Measurements from ENCODE around the gene LRRC25.

Gene LRRC25

DNA sequence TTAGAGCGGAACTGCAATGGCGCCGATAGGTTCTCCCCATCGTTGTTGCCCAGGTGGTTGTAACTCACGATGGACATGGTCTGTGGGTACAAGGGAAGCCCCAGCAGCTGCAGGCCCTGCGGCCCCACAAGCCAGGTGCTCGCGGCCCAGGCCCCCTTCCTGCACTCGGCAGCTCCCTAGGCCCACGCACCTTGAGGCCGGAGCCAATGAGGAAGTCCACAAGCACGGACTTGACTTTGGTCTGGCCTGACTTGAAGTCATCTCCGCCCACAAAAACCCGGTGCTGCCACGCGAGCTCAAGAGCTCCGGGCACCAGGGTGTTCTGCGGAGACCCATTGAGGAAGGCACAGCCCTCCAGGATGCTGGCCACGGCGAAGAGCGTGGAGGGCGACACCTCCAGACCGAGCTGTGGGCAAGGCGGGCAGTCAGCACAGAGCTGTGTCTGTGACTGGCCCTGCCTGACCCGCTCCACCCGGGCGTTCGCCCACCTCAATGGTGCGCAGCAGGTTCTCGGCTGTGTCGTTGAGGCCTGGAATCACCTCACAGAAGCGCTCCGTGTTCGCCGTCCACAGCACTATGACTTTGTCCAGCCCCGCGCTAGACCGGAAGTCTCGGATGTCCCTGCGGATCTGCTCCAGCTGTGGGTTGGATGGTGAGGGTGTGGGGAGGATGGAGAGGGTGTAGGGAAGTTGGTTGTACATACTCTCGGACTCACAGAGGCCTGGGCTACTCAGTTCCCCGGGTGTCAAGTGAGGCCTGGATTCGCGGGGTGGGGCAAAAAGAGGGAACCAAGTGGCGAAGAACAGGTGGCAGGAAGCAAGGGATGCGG is 38.6 kb upstream of the LRRC25 start:
- no peak for DNase-seq (ENCODE audit: low spot score)

- DNase-seq (ENCODE audit: low spot score), result no peak
These were observed 37.9 kb upstream of the LRRC25 start for GRCh38 chr19:18435178-18435841.

DNA sequence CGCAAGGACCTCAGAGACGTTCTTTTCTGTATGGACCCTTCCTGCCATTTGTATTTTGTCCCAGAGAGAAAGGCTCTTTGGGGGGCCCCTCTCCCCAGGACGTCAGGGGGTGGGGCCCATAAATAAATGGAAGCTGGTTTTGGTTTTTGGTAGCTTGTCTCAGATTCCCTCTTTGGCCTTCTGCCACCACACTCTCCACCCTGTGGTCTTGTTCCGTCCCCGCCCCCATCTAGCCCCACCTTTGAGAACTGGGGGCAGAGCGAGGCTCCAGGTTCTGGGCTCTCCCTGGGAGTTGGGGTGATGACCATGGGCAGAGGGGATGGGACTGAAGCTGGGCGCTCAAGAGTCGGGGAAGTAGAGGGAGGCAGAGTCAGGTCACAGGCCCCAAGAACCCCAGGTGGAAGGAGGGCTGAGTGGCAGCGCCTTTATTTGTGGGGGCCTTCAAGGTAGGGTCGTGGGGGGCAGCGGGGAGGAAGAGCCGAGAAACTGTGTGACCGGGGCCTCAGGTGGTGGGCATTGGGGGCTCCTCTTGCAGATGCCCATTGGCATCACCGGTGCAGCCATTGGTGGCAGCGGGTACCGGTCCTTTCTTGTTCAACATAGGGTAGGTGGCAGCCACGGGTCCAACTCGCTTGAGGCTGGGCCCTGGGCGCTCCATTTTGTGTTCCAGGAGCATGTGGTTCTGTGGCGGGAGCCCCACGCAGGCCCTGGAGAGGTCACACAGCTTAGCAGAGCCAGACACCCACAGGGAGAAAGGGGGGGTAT is 37.2 kb upstream of the LRRC25 start:
- DNase-seq (ENCODE audit: low spot score), result no peak

DNA sequence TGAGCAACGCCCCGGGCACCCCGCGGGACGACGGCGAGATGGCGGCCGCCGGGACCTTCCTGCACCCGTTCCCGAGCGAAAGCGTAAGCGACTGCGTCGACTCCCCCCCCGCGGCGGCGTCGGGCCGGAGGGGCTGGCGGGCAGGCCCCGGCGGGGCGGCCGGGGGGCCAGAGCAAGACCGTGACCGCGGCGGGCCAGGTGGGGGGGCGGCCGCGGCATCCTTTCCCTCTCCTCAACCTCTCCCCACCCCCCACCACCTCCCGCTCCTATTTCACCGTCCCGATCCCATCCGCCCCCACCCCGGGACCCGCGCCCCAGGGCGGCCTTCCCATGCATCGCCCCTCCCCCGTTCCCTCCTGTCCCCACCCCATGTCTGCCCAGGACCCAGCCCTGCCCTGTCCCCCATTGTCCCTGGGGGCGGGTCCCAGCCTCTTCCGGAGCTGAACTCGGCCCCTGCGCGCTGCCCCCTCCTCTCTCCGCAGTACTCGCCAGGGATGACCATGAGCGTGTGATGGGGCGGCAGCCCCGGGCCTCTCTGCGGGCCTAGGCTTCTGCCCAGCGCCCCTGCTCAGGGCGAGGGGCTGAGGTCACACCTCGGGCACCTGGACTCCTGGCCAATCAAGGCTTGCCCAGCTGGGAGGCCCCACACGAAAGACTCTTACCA is 36.4 kb upstream of the LRRC25 start:
- no peak for DNase-seq (ENCODE audit: low spot score)

DNA sequence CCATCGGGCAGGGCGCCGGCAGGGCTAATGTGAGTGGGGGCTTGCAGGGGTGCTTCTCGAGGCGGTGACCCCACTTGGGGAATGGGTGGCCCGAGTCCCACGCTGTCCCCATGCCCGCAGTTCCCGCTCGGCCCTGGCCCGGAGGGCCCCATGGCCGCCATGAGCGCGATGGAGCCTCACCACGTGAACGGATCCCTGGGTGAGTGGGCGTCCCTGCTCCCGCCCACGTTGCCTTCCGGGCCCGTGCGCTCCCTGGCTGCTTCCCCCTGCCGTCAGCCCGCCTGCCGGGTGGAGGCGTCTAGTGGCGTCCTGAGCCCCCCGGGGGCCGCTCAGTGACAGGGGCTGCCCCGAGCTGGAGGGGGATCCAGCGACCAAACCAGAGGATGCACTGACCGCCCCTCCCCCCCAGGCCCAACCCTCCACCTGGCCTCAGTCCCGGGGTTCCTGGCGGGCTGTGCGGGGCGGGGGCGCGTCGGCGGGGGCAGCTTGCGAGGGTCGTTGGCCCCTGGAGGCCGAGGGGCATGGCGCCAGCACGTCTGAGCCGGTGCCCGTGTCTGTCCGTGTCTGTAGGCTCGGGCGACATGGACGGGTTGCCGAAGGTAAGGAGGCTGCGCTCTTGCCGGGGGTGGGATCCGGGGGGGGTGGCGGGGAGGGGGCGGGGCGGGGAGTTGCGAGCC is 35.7 kb upstream of the LRRC25 start:
- no peak for DNase-seq (ENCODE audit: low spot score)

DNA sequence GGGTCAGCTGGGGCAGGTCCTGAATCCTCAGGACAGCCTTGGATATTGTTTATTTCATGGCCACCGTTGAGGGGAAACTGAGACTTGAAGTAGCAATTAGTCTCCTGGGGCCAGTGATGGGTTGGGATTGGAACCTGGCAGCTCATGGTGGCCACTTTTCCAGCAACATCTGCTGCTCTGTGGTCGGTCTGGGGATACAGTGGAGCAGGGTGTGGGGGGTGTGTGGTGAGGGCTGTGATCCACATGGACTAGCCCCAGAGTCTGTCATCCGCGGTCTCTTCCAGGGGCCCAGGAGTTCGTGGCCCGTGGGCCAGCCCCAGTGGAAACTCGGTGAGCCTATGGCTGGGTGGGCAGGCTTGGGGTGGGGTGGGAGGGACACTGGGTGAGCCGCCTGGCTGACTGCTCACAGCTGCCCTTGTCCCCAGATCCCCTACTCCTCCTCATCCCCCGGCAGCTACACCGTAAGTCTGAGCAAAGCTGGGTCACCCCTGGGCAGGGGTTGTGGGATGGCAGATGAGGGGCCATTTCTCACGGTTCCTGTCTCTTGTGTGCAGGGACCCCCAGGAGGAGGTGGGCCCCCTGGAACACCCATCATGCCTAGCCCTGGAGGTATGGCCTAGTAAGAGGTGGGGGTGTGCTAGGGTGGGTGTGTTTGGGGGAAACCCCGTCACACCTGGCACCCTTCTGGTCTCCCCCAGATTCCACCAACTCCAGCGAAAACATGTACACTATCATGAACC is 35.0 kb upstream of the LRRC25 start:
- no peak for DNase-seq (ENCODE audit: low spot score)

DNA sequence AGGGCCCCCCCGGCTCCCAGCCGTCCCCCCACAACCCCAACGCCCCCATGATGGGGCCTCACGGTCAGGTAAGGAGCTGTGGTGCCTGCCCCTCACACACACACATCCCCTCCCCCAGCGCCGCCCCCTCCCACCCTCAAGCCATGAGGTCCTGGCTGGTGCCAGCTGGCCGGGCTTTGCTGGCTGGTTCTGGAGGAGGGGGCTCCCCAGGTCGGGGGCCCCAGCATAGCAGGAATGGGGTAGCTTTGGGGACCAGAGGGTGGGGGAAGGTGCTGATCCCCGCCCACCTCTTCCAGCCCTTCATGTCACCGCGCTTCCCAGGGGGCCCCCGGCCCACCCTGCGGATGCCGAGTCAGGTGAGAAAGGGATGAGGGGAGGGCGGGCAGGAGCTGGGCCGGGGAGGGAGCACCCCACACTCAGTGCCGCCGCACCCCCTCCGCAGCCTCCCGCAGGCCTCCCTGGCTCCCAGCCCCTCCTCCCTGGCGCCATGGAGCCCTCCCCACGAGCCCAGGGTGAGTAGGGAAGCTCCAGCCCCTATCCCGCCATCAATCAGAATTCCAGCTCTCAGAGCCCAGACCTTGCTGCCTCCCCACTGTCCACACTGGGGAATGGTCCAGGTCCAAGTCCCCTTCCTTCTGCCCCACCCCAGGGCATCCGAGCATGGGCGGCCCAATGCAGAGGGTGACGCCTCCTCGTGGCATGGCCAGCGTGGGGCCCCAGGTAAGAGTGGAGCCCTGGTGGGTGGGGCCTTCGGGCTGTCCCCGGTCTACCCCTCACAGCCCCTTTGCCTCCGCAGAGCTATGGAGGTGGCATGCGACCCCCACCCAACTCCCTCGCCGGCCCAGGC is 34.2 kb upstream of the LRRC25 start:
- DNase-seq (ENCODE audit: low spot score), result no peak

DNA sequence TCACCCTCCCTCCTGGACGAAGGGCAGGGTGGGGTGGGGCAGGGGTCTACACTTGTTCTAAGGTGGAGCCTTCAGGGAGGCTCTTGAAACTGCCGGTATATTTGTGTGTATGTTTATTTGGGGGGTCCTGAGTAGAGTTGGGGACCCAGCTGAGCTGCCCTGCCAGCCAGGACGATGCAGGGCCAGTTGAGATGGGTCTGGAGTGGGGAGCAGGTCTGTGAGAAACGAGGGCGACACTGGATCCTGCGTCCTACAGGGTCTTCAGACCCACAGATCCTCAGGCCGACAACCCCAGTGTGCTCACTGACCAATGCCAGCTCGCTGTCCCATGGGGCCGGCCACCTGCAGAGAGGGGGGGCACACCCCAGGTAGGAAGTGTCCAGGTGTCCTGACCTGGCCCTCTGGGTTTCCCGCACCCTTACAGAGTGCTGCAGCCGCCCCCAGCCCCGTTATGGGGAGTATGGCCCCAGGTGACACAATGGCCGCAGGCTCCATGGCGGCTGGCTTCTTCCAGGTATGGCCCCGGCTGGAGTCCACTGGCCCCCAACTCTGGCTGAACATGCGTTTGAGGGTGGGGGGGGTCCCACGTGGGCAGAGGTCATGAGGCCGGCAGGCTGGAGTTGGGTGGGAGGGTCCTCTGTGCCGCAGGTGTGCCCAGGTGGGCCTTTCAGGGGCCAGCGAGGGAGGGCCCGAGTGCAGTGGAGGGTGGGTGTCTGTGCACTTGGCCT is 33.2 kb upstream of the LRRC25 start:
- DNase-seq (ENCODE audit: low spot score), result no peak

DNA sequence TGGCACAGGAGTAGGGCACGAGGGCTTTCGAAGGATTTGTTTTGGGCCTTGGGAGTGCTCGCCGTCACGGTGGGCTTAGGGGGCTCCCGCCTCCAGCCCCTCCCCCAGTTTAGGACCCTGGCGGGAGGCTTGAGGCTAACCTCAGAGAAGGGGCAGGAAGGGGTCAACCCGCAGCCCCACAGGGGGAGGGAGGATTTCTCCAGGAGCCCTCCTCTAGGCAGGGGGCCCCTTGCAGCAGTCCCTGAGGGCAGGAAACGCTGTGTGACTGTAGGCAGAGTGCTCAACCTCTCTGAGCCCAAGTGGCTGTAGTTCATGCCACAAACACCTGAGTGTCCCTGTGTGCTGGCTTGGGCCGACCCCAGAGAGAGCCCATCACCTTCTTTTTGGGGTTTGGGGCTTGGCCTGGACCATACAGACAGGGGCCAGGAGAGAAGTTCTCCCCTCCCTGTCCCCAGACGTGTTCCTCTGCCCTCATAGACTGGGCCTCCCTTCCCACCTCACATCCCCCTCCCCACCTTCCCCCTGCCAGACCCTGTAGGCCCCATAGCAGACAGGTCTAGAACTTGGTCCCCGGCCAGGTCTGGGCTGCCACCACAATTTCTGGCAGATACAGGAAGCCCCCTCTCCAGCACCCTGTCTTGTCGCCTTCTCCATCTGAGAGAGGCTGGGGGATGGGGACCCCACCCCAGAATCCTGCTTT is 32.4 kb upstream of the LRRC25 start:
- DNase-seq (ENCODE audit: low spot score), result no peak

GRCh38 chr19:18428787-18429674 is 31.6 kb upstream of the LRRC25 start:
- DNase-seq (ENCODE audit: low spot score), result peak; percentile 86

DNA sequence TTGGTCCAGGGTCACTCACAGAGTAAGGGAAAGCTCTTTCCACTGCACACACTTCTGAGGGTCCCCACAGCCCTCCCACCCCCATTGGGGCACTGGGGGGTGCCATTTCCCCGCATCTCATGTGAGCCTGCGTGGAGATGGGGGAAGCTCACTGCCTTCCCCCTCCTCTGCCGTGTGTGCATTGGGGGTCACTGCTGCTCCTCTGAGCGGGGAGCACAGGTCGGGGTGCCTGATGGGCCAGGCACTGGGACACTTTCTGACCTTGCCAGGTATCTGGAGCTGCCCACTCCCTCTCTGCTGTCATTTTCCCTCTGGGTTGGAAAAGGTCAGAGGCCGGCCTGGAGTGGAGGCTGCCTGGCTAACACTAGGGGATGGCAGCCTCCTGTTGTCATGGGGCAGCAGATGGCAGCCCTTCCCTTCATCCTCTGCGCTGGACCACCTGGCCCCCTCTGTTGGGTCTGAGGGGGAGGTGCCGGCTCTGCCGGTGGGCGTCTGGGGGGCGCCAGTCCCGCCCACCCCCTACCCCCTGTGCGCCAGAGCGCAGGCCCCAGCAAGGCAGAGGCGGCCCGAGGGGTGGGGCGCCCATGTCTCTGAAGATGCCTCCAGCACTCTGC is 30.9 kb upstream of the LRRC25 start:
- DNase-seq (ENCODE audit: low spot score), result no peak

DNA sequence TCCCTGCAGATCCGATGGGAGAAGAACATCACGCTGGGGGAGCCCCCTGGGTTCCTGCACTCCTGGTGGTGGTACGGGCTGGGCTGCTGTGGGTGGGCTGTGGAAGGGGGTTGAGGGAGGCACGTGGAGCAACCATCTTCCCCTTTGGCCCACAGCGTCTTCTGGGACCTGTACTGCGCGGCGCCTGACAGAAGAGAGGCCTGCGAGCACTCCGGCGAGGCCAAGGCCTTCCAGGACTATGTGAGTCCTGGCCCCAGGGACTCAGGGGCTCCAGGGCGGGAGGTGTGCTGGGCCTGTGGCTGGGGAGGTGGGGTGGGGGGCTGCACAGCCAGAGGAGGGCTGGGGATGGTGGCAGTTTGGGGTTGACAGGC is 30.3 kb upstream of the LRRC25 start:
- DNase-seq (ENCODE audit: low spot score), result no peak

DNA sequence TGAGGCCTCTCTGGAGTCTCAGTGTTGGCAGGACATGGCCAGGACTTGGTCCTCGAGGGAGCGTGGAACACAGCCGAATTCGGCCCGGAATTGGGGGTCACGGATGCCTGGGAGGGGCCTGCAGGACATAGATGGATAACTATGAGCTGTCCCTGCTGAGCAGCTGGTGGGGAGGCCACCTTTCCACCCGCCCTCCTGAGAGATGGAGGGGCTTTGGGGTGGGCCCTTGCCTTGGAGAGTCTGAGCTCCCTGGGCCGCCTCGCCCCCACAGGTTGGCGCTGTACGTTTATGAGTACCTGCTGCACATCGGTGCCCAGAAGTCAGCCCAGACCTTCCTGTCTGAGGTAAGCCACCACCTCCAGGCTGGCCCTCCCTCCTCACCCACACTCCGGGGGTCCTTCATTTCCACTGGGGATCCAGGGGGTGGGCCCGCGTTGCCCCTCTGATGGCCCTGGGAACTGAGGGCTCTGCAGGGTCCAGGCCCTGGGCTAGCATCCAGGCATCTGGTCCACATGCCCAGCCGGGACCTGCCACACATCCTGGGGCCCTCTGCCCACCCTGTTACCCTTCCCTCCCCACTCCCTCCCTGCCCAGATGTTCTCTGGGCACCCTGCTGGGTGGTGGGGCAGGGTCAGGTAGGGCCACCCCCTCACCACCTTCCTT is 29.8 kb upstream of the LRRC25 start:
- DNase-seq (ENCODE audit: low spot score), result no peak

- DNase-seq (ENCODE audit: low spot score), result no peak
These were observed 29.0 kb upstream of the LRRC25 start for GRCh38 chr19:18426416-18426767.

DNA sequence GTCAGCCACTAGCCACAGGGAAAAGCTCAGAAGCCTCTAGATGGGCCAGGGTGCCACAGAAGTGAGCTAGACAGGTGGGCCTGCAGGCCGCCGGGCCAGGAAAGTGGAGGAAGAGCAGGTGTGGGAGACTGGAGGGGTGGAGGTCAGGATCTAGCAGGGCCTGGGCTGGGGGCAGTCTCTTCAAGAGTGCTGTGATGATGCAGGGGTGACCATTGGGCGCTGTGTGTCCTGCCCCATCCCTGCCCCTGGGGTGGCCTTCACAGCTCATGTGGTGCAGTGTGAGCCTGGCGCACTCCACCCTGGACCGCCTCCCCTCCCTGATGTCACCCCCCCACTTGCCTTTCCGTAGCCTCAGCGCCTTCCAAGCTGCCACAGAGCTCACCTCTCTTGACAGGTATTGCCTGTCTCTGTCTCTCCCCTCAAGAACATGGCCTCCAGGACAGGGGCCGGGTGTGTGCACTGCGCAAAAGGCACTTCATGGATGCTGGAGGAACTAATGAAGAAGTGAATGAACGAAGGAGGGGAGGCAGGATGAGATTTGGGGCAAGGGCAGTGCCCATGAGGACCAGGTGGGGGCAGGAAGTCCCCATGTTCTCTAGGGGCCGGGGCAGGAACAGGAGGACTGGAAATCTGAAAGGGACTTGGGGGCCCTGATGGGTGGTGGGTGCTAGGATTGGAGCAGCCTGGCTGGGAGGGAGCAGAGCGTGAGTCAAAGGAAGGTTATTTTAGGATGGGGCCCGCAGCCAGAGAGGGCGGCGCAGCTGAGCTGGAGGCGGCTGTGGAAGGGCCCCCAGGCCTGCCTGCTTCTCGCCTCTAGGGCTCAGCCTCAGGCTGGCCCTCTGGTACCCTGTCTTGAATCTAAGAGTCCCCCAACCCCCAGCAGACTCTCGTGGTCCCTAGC is 28.3 kb upstream of the LRRC25 start:
- no peak for DNase-seq (ENCODE audit: low spot score)

All from left forelimb (tissue), 1 donor.